Stimulated activated CD4-positive, alpha-beta T cell treated with anti-CD3 and anti-CD28 coated beads, Interleukin-4, amount 100 ng/mL, for 48 hours (primary cell): ENCODE measurements around the gene AQP1.

Source experiments
- DNase-seq, 2 donors: peaks; one replicate each; pipeline ENCODE4 v3.0.0-alpha.2; 2020; ENCODE audit warnings: low read depth in 2 of 2

Gene AQP1

GRCh38 chr7:30935569-30935877 lies 23.9 kb downstream of the AQP1 start:
- DNase-seq = no peak

GRCh38 chr7:30936650-30937245 lies 25.1 kb downstream of the AQP1 start:
- no peak for DNase-seq

- no peak for DNase-seq
Observed at GRCh38 chr7:30937416-30937815, 25.8 kb downstream of the AQP1 start.

GRCh38 chr7:30938435-30939316 lies 27.0 kb downstream of the AQP1 start:
- DNase-seq = peak; percentile 65 to 67

GRCh38 chr7:30941582-30942323 lies 30.1 kb downstream of the AQP1 start:
- no peak for DNase-seq

- DNase-seq = no peak
Observed at GRCh38 chr7:30950197-30950596, 38.5 kb downstream of the AQP1 start.

- DNase-seq = no peak
Observed at GRCh38 chr7:30954914-30955313, 43.3 kb downstream of the AQP1 start.

DNA sequence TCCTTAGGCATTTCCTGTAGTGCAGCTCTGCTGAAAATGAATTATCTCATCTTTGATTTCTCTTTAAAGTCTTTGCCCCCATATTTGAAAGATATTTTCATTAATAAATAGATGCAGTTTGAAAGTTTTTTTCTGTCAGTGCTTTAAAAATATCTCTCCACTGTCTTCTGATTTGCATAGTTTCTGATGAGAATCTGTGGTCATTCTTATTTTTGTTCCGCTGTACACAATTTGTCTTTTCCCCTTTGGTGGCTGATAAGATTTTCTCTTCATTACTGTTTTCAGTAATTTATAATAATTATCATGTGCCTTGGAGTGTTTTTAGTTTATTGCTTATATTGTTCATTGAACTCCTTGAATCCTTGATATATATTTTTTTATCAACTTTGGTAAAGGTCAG lies 45.1 kb downstream of the AQP1 start:
- no peak for DNase-seq

DNA sequence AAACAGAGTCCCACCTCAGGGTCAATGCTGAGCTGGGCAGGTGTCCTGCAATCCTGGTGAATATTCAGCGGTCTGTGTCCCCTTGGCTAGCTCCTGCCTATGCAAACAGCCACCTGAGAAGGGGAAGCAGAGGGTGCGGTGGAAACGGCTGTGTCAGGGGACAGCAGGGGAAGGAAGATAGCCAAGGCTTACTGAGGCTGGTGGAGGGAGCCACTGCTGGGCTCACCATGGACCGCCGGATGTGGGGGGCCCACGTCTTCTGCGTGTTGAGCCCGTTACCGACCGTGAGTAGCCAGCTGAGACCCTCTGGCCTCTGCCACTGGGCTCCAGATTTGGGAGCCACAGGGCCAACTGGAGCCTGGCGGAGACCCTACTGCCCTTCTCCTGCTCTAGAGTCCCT lies 52.2 kb downstream of the AQP1 start, which contains the start of gene GHRHR:
Gene GHRHR (plus strand): TSS at position 112 of the 400 bp plus-strand sequence. CDS start 116 bp downstream, at position 228.
- DNase-seq = no peak

DNA sequence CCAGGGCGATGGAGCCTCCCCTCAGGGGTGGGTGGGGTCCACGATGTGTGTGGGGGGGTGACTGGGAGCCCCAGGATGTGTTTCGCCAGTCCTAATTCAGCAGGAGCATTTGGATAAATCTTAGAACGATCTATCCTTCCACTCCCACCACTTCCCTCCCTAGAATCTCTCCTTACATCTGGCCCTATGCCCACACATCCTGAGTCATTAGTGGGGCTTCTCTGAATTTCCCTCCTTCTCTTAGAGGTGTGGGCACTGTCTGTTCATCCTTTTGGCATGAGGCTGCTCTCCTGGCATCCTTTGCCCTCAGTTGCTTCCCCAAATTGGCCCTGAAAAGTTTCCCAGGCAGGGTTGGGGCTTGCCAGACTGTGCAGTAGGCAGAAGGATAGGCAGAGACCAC lies 53.7 kb downstream of the AQP1 start:
- DNase-seq = no peak

- no peak for DNase-seq
Observed at GRCh38 chr7:30965883-30966282, 54.2 kb downstream of the AQP1 start.

DNA sequence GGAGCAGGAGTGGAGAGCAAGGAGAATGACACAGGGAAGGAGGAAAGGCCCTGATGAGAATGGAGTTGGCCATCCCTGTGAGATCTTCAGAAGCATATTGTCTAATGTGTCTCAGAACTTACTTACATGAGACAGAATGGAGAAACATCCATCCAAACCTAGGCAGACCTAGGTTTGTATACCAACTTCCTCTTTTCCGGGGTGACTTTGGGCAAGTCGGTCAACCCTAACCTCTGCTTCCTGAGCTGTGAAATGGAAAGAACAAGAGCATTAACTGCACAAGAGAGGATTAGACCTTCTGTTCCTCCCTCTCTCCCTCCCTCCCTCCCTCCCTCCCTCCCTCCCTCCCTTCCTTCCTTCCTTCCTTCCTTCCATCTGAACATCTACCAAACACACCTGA lies 56.6 kb downstream of the AQP1 start:
- no peak for DNase-seq

GRCh38 chr7:30968747-30969603 lies 57.3 kb downstream of the AQP1 start:
- DNase-seq = no peak

- no peak for DNase-seq
Observed at GRCh38 chr7:30969604-30969970, 57.9 kb downstream of the AQP1 start.

GRCh38 chr7:30970074-30970473 lies 58.4 kb downstream of the AQP1 start:
- no peak for DNase-seq

- DNase-seq = no peak
Observed at GRCh38 chr7:30970594-30971094, 59.0 kb downstream of the AQP1 start.

DNA sequence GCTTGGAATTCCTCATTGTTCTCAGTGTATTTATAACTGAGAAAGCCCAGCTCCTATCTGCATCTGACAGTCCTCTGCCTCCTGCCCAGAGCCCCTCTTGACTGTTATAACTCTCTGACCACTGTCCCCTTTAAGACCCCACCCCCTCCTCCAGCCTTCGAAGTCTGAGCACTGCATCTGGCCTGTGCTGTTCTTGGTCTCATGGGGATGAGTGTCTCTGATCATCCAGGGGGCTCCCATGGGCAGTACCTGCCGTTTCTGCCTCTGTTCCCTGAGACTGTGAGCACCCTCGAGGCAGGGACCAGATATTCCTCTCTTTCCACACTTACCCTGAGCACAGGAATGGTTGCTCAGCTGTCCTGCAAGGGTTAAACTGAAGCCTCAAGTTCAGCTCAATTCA lies 59.8 kb downstream of the AQP1 start:
- no peak for DNase-seq

- no peak for DNase-seq
Observed at GRCh38 chr7:30971840-30972563, 60.3 kb downstream of the AQP1 start.

DNA sequence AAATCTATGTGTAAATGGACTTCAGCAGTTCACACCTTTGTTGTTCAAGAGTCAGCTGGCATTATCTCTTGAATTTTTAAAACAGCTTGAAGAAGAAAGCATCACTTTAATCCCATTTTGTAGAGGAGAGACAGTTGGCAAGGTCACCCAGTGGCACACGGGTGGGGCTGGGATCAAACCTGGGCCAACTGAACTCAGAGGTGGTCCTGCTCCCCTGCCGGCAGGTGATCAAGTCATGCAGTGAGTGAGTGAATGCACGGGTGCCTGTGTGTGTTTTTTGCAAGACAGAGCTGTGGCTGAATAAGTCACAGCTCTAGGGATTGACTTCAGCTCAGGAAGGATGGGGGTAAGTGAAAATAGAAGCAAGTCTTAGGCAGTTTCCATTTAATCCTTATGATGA lies 61.6 kb downstream of the AQP1 start:
- DNase-seq = no peak

DNA sequence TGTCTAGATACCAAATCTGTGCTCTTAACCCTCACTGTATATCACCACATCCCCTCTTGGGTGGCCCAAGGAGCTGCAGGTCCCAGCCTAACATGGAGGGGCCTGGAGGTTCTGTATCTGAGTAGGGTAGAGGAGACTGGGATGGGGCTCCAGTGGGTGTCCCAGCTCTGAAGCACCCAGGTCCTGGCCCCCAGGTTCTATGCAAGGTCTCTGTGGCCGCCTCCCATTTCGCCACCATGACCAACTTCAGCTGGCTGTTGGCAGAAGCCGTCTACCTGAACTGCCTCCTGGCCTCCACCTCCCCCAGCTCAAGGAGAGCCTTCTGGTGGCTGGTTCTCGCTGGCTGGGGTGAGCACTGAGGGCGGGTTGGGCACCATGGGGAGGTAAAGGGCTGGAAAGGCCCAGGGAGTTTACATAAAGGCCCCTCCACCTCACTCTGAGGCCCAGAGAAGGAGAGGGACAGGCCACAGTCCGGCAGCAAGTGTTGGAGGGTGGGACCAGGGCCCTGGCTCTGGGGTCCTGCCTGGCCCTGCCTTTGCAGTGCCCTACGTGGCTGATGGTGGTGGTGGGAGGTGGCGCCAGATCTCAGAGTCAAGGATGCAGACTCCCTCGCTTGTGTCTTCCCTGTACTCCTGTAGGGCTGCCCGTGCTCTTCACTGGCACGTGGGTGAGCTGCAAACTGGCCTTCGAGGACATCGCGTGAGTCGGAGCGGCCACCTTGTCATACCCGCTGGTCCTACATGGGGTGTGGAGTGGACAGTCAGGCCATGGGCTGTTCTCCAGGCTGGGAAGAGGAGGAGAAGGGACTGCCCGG lies 62.3 kb downstream of the AQP1 start:
- DNase-seq = no peak
